NCI-H2107 treated with DMSO at 0.1 percent for 48 hours (cell line): ENCODE data around the gene CD96.
"Not testable (repeated sequence)": the region's sequence is repeated elsewhere in the genome, so short reads cannot be mapped to it uniquely, and the experiment has no call there.

Source experiments
- DNase-seq: peaks from one replicate; lab custom pipeline; 2025; ENCODE audit not compliant: unreplicated experiment; lab: John Stamatoyannopoulos, UW

CD96 gene

DNA sequence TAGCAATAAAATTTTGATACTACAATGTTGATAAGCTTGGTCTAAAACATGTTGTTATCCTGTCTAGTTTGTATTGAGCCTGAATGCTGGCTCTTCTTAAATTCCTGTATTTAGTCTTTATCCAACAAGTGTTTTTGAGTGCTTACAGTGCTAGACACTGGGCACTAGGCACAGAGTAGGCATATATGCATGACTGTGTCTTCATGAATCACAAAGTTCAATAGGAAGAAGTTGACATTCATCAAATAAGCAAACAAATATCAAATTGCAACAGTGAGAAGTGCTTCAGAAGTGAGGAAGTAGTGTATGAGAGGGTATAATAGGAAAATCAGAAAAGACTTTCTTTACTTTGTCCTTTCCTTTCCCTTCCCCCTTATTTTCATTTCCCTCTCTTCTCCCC lies 6.8 kb downstream of the CD96 start:
- no peak for DNase-seq

DNA sequence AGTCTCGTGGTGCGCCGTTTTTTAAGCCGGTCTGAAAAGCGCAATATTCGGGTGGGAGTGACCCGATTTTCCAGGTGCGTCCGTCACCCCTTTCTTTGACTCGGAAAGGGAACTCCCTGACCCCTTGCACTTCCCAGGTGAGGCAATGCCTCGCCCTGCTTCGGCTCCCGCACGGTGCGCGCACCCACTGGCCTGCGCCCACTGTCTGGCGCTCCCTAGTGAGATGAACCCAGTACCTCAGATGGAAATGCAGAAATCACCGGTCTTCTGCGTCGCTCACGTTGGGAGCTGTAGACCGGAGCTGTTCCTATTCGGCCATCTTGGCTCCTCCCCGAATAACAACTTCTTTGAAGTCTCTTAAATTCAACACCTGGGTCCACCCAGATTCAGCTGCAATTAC lies 19.9 kb downstream of the CD96 start:
- DNase-seq, result not testable (repeated sequence)

DNA sequence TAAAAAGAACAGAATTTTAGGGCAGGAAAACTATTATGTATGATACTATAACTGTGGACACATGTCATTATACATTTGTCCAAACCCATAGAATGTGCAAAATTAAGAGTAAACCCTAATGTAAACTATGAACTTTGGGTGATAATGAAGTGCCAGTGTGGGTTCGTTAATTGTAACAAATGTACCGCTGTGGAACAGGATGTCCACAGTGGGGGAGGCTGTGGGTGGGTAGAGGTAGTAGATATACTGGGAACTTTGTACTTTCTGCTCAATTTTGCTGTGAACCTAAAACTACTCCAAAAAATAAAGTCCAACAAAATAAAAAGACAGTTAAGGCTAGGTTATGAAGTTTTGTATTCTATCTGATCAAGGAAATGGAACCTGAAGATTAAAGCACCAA lies 24.8 kb downstream of the CD96 start:
- no peak for DNase-seq

DNA sequence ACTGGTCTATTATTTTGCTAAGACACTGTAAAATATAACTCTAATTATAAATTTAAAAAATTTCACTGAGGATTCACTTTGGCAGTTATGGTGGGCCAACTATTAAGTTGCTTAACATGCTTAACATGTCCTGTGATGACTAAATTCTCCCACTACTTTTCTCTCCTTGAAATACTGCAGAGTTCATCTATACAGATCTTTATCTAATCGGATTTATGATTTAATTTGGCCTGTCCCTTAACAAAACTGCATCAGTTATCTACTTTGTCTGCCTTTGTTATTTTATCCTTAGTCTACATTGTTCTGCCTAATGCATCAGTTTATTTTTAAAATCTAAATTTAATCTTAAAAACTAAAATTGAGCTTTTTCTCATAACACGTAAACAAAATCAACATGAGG lies 26.4 kb downstream of the CD96 start:
- no peak for DNase-seq

DNA sequence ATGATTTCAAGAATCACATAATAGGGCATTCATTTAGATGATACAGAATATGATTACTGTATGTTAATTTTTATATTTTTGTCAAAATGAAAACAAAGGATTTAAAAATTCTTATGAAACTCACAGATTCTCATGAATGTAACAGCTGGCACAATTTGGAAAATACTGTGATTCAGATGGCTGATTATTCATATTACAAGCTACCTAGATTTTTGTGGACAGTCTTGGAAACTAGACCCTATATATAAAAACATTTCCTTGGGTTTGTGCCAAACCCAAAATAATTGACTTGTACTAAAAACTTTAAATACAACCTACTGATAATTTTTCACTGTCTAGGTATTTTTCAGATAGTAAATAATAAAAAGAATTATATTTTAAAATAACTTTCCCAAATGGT lies 26.9 kb downstream of the CD96 start:
- no peak for DNase-seq

DNA sequence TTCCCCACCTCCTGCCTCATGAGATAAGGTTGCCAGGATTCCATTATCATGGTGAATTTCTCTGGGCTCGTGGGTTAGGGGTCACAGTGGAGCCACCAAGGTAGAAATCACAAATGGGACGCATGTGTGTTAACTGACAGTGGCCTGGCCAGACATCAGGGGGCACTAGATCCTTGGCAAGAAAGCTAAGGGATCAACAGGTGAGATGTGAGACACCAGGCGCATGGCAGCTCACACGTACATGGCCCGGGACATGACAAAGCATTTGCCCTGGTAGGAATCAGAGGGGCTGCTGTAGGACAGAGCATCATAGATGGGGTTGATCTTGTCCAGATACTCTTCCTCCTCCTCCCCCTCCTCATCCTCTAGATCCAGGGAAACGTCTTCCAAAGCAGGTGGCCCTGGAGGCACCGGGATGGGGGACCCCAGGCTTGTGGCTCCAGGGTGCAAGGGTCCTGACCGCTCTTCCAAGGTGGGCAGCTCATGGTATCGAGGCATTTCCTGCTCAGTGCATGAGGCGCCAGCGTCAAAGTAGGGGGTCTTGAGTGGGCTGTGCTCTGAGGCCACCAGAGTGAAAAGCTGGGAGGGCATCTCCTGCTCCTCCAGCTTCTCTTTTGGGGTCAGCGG lies 28.5 kb downstream of the CD96 start:
- no peak for DNase-seq

DNA sequence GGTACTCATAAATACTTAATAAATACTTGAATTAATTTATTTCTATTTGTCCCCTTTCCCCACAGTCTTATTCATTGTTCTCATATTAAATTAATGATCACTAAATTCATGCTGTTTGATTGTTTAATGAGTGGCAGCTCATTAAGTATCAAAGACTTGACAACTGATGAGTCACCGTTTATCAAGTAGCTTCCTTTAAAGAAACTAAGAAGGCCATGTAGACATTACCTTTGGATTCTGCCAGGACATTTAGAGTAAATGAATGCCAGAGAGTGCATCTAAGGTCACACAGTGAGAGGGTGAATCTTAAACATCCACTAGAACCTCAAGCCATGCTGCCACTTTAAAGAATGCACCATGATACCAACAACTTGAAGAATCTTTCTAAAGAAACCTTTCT lies 29.3 kb downstream of the CD96 start:
- no peak for DNase-seq

DNA sequence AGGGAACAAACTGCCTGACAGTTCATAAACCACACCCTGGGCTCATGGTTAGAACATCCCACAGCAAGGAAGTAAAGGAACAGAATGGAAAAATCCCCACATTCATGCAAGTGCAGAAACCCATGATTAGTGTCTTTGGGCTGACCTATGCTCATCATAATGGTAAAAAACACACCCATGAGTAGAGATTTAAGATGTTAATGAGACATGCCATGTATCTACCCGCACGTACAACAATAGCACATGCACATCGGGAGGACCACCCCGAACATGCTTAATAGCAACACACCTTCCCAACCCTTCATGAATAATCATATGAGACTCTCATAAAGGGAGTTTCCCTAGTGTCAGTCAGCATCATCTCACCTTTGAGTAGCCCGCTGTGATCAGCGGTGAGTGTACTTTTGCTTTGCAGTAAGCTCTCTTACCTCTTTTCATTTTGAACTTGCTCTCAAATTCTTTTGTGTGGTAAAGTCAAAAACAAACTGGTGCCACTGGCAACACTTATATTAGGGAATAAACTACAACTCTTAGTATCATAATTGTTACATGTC lies 30.0 kb downstream of the CD96 start:
- DNase-seq, result no peak

DNA sequence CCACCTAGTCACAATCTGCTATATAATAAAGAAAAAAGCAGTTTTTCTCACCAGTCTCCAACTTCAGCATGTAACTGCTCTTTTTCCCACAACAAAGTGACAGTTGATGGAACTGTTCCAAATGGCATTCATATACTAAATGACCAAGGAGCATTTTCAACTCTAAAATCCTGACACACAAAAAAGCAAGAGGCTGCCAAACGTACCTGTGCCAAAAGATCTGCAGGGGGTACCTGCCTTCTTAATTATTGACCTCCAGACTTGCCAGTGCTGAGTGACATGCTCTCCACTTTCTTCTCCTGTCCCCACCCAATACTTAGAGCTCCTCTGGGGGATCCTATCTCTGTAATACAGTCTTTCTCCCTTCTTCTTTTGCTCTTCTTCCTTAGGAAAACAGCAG lies 35.1 kb downstream of the CD96 start:
- DNase-seq, result no peak

DNA sequence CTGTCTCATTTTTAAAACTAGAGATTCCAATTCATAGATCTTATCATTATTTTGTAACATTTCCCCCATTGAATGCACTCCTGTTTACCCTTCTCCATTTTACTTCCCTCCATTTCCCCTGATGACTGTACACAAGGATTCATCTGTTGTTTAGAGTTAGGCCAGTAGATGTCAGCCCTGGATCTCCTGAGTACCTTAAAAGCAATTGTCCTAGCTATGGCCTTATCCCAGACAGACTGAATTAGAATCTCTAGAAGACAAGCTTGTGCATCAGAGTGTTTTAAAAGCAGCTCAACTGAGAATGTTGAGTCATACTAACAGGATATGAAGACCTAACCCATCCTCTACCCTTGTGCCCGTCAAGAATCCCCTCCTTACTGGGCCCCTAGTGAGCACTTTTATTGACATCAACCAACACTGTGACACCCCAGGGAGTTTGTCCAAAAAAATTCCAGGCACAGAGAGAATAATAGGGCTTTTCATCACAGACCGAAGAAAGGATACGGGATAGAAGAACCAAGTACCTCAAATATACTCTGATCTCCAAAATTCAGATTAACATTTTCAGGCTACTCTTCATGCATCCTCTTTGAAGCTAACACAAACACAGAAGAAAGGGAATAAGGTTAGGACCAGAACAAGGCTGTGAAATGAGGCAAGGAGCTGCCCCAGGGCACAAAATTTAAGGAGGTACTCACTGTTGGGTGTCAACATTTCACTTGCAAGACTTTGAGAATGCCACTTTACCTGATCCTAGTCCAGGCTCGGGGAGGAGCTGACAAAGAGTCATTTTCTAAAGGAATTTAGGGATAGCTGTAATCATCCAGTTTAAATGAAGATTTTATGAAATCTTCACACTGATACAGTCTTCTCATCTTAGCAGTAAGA lies 36.0 kb downstream of the CD96 start:
- DNase-seq, result no peak

DNA sequence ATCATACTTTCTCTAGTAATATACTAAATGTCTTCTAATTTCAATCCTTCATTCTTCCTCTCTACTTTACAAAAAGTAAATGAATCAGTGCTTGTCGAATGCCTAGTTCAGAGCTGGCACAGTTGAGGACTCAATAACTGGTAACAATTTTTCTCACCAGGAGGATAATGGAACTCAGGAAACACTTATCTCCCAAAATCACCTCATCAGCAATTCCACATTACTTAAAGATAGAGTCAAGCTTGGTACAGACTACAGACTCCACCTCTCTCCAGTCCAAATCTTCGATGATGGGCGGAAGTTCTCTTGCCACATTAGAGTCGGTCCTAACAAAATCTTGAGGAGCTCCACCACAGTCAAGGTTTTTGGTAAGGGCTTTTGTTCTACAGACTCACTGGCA lies 36.9 kb downstream of the CD96 start:
- no peak for DNase-seq

DNA sequence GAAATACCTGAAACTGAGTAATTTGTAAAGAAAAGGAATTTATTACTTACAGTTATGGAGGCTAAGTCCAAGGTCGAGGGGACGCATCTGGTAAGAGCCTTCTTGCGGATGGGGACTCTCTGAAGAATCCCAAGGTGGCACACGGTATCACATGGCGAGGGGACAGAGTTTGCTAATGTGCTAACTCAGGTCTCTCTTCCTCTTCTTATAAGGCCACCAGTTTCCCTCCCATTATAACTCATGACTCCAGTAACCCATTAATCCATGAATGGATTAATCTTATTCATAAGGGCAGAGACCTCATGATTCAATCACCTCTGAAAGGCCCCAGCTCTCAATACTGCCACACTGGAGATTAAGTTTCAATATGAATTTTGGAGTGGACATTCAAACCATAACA lies 37.5 kb downstream of the CD96 start:
- DNase-seq, result no peak

DNA sequence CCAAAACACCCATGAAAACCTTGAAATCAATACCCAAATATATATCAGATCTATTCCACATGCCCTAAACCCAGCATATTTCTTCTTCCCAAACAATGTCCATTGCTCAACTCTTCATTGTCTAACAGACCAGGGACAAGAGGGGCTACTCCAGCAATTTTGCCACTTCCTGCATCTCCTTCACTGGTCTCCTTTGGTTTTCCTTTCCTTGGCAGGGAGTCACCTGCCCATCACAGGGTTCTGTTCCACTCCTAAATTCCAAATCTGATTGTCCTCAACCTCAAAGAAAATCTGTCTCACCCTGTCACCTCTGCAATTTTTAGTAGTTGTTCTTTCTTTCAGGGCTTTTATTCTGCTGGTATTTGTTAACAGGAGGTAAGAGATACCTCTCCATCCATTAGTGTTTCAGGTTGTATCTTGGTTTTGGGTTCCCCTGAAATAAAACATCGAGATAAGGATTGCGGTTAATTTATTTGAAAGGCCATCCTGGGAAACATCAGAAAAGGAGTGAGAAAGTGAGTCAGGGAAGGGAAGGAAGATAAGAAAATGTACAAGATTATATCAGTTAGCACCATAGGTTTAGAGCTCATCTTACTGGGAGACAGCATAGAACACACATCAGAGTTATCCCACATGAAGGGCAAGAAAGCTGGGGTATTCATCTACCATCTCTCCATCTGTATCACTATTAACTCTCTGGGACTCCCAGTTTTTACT lies 39.6 kb downstream of the CD96 start:
- DNase-seq, result no peak

DNA sequence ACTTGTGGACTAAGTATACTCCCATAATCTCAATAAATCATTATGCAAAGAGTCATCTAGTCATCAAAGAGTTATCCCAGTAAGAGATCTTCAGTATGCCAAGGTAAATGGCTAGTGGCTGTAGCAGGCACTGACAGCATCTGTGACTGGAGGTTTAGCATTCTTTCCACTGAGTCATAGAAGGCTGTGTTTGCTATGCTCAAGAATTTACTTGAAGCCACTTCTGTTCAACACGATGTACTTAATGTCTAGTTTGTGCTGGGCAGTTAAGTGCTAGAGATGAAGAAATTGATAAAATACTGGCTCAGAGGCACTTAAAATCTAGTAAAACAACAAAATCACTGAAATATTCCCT lies 40.1 kb downstream of the CD96 start:
- DNase-seq, result no peak

DNA sequence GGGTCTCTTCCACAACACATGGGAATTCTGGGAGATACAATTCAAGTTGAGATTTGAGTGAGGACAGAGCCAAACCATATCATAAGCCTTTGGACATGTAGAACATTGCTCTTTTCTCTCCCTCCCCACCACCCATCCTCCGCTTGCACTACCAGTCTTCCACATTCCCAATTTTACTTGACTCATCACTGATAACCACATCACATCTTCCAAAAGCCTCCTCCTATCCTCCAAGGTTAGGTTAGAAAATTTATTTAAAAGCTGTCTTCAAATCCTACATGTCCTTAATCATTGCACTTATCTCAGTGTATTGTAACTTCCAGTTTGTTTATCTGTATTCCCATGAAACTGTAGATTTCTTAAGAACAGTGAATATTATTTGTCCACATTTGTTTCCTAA lies 42.7 kb downstream of the CD96 start:
- no peak for DNase-seq

DNA sequence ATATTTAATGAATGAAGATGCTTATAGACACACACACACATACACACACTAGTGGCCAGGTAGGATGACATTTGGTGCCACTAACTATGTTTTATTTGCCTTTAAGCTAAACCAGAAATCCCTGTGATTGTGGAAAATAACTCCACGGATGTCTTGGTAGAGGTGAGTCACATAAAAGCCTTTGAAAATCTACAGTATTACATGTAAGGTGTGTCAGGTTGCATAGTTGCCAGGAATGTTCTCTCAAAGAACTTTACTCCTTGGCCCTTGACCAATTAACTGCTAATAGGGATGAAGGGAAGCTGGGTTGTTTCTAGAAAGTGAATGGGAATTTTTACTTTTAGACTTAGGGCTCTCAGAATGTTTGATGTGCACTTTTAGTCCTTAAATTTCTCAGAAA lies 43.2 kb downstream of the CD96 start:
- no peak for DNase-seq

DNA sequence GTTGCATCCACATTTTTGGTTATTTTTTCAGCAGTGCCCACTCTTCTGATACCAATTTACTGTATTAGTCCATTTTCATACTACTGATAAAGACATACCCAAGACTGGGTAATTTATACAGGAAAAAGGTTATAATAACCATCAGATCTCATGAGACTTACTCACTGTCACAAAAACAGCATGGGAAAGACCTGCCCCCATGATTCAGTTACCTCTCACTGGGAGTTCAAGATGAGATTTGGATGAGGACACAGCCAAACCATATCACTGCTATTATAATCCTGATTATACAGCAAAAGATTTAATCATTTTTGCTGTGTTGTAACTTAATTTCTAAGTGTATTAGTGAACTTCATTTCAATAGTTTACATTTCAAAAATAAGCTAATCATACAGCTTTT lies 46.5 kb downstream of the CD96 start:
- DNase-seq, result no peak

DNA sequence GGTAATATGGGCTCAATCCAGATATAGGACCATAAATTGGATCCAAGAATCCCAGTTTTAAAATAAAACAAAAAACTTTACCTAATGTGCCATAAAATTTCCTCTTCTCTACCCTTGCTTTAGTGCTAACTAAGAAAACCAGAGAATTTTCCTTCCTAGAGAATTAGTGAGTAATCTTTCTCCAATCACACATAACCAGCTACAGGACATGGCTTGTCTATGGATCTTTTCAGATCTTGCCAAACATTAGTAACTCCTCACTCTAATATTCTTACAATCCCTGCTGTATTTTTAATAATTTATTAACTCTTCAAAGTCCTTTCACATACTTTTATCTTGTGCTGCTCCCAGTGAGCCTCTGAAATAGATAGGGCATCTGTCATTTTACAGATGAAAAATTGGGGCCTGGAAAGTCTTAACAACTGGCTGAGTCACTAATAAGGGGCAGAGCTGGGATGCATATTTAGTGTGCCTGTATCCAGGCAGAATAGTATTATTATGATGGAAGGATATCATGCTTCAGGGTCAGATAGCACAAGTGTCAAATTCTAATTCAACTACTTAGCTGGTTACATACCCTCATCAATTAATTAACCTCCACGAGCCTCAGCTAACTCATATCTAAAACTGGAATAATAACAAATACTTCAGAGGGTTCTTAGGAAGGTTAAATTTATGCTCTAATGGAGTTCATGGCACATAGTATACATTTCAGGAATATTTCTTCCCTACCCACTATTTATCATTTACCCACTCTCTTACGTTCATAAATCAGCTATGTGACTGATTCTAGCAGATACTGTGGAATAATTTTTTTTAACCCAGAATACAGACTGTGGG lies 47.5 kb downstream of the CD96 start:
- no peak for DNase-seq

DNA sequence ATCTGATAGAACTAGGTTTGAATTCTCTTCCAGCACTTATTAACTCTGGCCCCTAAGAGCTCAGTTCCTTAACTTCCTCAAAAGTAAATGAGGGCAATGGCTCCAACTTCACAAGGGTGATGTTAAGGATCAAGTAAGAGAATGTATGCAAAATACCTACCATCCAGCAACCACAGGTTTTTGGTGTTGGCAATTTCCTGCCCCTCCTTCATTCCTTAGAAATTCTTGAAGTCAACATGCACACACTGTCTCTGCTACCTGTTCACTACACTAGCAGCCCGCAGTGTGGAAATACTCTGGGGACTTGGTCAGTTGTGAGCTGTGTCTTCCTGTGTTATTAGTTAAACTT lies 48.1 kb downstream of the CD96 start:
- DNase-seq, result no peak

DNA sequence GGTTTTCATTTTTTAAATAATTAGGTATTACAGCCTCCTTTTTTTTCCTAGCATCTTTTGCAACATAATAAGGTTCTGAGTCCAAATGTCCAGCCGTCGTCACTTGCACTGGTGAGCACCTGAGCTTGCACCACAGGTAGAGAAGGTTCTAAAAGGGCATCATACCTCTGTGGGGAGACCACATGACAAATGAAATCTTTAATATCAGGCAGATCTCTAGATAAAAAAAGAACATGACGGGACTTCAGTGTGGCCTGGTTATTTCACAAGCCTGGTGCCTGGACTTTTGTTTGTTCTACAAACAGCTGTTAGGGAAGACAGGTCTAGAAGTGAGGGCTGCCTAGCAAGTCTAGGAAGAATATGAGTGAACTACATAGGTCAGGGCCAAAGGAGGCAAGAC lies 49.6 kb downstream of the CD96 start:
- DNase-seq, result no peak

DNA sequence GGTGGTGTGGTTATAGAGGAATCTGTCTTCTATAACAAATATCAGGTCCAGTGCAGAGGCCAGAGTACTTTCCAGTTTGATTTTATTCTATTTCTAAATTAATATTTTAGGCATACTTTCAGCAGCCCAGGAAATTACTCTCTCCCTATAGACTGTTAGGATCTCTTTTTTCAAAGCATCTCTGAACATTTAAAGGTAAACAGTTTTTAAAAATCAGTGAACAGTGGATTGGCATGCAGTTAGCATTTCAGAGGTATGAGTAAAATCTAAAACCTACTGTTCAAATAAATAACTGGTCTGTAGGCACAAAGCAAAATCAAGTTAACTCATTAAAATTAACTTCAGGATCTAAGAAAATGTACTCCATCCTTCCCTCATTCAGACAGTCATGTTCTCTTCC lies 50.1 kb downstream of the CD96 start:
- DNase-seq, result no peak
